ENCODE data around the gene MS4A3. TPM values are rescaled to one million over a fixed set of nuclear protein-coding genes. Genes with fewer than 3 reads are reported as not detected.

MS4A3 gene
- total and polyA plus RNA-seq, 9 of the 15 experiments (the other 6 are each of a cell fraction or from before 2014, with no cell fraction given) = 3.4 to 94.5 (median 58.8) TPM

GRCh38 chr11:60056349-60056969 lies at the start of gene MS4A3 (continued):
- no peak for TF ChIP-seq ZNF280A (IDR thresholded peaks at IDR 0.05; ENCODE audit: low read depth, partially characterized antibody)
- TF ChIP-seq TAL1 (IDR thresholded peaks at IDR 0.05) = peak; percentile 71; the same call in 1 of the 2 replicates
- no peak for TF ChIP-seq YBX1 (IDR thresholded peaks at IDR 0.05)
- TF ChIP-seq ELF4 (CRISPR knock-in tag; IDR thresholded peaks at IDR 0.05) = 0 out of 2 replicates have a peak, but pooled peaks have one; percentile 8
- no peak for TF ChIP-seq TSC22D4 (tag; IDR thresholded peaks at IDR 0.05)
- TF ChIP-seq, protein P1, sequence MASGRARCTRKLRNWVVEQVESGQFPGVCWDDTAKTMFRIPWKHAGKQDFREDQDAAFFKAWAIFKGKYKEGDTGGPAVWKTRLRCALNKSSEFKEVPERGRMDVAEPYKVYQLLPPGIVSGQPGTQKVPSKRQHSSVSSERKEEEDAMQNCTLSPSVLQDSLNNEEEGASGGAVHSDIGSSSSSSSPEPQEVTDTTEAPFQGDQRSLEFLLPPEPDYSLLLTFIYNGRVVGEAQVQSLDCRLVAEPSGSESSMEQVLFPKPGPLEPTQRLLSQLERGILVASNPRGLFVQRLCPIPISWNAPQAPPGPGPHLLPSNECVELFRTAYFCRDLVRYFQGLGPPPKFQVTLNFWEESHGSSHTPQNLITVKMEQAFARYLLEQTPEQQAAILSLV (tag; IDR thresholded peaks at IDR 0.05) = peak; percentile 69
- TF ChIP-seq SREBF1 (IDR thresholded peaks at IDR 0.05; ENCODE audit: borderline replicate concordance, low read depth, low read length) = no peak
- TF ChIP-seq CC2D1A (IDR thresholded peaks at IDR 0.05) = no peak
- TF ChIP-seq, protein P2, sequence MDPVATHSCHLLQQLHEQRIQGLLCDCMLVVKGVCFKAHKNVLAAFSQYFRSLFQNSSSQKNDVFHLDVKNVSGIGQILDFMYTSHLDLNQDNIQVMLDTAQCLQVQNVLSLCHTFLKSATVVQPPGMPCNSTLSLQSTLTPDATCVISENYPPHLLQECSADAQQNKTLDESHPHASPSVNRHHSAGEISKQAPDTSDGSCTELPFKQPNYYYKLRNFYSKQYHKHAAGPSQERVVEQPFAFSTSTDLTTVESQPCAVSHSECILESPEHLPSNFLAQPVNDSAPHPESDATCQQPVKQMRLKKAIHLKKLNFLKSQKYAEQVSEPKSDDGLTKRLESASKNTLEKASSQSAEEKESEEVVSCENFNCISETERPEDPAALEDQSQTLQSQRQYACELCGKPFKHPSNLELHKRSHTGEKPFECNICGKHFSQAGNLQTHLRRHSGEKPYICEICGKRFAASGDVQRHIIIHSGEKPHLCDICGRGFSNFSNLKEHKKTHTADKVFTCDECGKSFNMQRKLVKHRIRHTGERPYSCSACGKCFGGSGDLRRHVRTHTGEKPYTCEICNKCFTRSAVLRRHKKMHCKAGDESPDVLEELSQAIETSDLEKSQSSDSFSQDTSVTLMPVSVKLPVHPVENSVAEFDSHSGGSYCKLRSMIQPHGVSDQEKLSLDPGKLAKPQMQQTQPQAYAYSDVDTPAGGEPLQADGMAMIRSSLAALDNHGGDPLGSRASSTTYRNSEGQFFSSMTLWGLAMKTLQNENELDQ (CRISPR knock-in tag; IDR thresholded peaks at IDR 0.05; ENCODE audit: borderline replicate concordance) = no peak
- TF ChIP-seq CREM (IDR thresholded peaks at IDR 0.05; ENCODE audit: low read depth) = 0 out of 2 replicates have a peak, but pooled peaks have one; percentile 25
- TF ChIP-seq ZNF589 (CRISPR knock-in tag; IDR thresholded peaks at IDR 0.05; ENCODE audit: low read depth) = no peak
- TF ChIP-seq CCAR2 (IDR thresholded peaks at IDR 0.05; ENCODE audit: low read depth, low read length) = no peak
- no peak for TF ChIP-seq MBD2 (IDR thresholded peaks at IDR 0.05; ENCODE audit: borderline replicate concordance, low read depth)
- TF ChIP-seq GATA2 (CRISPR knock-in tag; IDR thresholded peaks at IDR 0.05) = peak; percentile 53
- no peak for TF ChIP-seq ZNF282 (CRISPR knock-in tag; IDR thresholded peaks at IDR 0.05)
- 0 out of 2 replicates have a peak, but pooled peaks have one; percentile 35 for TF ChIP-seq LEF1 (IDR thresholded peaks at IDR 0.05)
- peak; percentile 49; the same call in 1 of the 2 replicates for TF ChIP-seq FOXP1 (CRISPR knock-in tag; IDR thresholded peaks at IDR 0.05)
- TF ChIP-seq, protein P3, sequence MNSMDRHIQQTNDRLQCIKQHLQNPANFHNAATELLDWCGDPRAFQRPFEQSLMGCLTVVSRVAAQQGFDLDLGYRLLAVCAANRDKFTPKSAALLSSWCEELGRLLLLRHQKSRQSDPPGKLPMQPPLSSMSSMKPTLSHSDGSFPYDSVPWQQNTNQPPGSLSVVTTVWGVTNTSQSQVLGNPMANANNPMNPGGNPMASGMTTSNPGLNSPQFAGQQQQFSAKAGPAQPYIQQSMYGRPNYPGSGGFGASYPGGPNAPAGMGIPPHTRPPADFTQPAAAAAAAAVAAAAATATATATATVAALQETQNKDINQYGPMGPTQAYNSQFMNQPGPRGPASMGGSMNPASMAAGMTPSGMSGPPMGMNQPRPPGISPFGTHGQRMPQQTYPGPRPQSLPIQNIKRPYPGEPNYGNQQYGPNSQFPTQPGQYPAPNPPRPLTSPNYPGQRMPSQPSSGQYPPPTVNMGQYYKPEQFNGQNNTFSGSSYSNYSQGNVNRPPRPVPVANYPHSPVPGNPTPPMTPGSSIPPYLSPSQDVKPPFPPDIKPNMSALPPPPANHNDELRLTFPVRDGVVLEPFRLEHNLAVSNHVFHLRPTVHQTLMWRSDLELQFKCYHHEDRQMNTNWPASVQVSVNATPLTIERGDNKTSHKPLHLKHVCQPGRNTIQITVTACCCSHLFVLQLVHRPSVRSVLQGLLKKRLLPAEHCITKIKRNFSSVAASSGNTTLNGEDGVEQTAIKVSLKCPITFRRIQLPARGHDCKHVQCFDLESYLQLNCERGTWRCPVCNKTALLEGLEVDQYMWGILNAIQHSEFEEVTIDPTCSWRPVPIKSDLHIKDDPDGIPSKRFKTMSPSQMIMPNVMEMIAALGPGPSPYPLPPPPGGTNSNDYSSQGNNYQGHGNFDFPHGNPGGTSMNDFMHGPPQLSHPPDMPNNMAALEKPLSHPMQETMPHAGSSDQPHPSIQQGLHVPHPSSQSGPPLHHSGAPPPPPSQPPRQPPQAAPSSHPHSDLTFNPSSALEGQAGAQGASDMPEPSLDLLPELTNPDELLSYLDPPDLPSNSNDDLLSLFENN (IDR thresholded peaks at IDR 0.05; ENCODE audit: low read depth in 2 of 2, low read length in 2 of 2) = no peak; a peak in 1 of 4 replicates
- TF ChIP-seq TCF3 (CRISPR knock-in tag; IDR thresholded peaks at IDR 0.05) = peak; percentile 89
- no peak for TF ChIP-seq ZNF197 (CRISPR knock-in tag; IDR thresholded peaks at IDR 0.05; ENCODE audit: low read depth)
- TF ChIP-seq SMARCE1 (IDR thresholded peaks at IDR 0.05) = peak; percentile 46; the same call in 1 of the 2 replicates

Measured in K562 (cell line).